ENCODE measurements around the gene AMTN. TPM values are rescaled to one million over a fixed set of nuclear protein-coding genes. Genes with fewer than 3 reads are reported as not detected.

AMTN gene
- total and polyA plus RNA-seq, 2 experiments from 2014 or later, result not detected

GRCh38 chr4:70577220-70577927 is 59.0 kb downstream of the AMTN start:
- Histone ChIP-seq H3K4me3 (no peak overlapping the region), H2AFZ (no peak overlapping the region), H3K27ac (no peak overlapping the region), H3K36me3 (ENCODE audit: low read depth) (no peaks in the 10 kb centered on the region), H3K9me3 (ENCODE audit: low read depth) (no peaks in the 10 kb centered on the region), H3K9ac (no peak overlapping the region), H3K9me2 (ENCODE audit: insufficient read depth) (no peaks in the 10 kb centered on the region), H3K79me2 (ENCODE audit: insufficient read depth) (no peaks in the 10 kb centered on the region), H3K4me1 (ENCODE audit: insufficient read depth) (no peaks in the 10 kb centered on the region), H3K4me2 (ENCODE audit: unreplicated experiment) (no peak overlapping the region), H4K20me1 (ENCODE audit: insufficient read depth) (no peaks in the 10 kb centered on the region), H3K27me3 (replicated peaks; ENCODE audit: insufficient read depth) (no peaks in the 10 kb centered on the region; the same call in 1 of the 2 replicates), H3F3A (ENCODE audit: insufficient read depth) (no peaks in the 10 kb centered on the region)
- 7% methylated on average over 6 of the region's 6 CpGs for WGBS, 2 experiments (ENCODE audit: low coverage in 1 of 2, low lambda C conversion rate in 2 of 2, missing lambda C conversion rate in 2 of 2)
- DNase-seq, result no peak
- in situ Hi-C loops (cut with MboI), result no loop called here
- TF ChIP-seq EZH2 (IDR thresholded peaks at IDR 0.05; ENCODE audit: insufficient read depth, poor library complexity, severe bottlenecking) (no peak), EZH2phosphoT487 (IDR thresholded peaks at IDR 0.05; ENCODE audit: insufficient read depth, low read depth) (no peak)

- Histone ChIP-seq H3K27me3 (replicated peaks; ENCODE audit: insufficient read depth) (no peaks in the 10 kb centered on the region), H4K20me1 (ENCODE audit: insufficient read depth) (no peaks in the 10 kb centered on the region), H3K36me3 (ENCODE audit: low read depth) (no peaks in the 10 kb centered on the region), H3K4me3 (no peak overlapping the region), H3K4me2 (ENCODE audit: unreplicated experiment) (no peak overlapping the region), H3K27ac (no peak overlapping the region), H3K4me1 (ENCODE audit: insufficient read depth) (no peaks in the 10 kb centered on the region), H3F3A (ENCODE audit: insufficient read depth) (no peaks in the 10 kb centered on the region), H3K9me2 (ENCODE audit: insufficient read depth) (no peaks in the 10 kb centered on the region), H2AFZ (no peak overlapping the region), H3K9ac (no peak overlapping the region), H3K9me3 (ENCODE audit: low read depth) (no peaks in the 10 kb centered on the region), H3K79me2 (ENCODE audit: insufficient read depth) (no peaks in the 10 kb centered on the region)
- in situ Hi-C loops (cut with MboI), result no loop called here
- no peak for TF ChIP-seq EZH2phosphoT487 (IDR thresholded peaks at IDR 0.05; ENCODE audit: insufficient read depth, low read depth)
- no peak for TF ChIP-seq EZH2 (IDR thresholded peaks at IDR 0.05; ENCODE audit: insufficient read depth, poor library complexity, severe bottlenecking)
- DNase-seq, result no peak
- 56 to 61% methylated on average over 2 of the region's 2 CpGs for WGBS, 2 experiments (ENCODE audit: low coverage in 1 of 2, low lambda C conversion rate in 2 of 2, missing lambda C conversion rate in 2 of 2)
Measured at GRCh38 chr4:70581980-70582379, 63.6 kb downstream of the AMTN start.

Other genes with a start within 250 kb of the AMTN start
- not detected in 2 replicates for gene CABS1, start 183.6 kb upstream of the AMTN start, total RNA-seq (2014; rRNA removed; shearing (Covaris generic))
- not detected in 2 replicates for gene CABS1, start 183.6 kb upstream of the AMTN start, polyA plus RNA-seq (2016; fragmentation: Nextera tagmentation; extraction: Ambion mirVana)
- not detected in 2 replicates for gene SMR3A, start 157.8 kb upstream of the AMTN start, total RNA-seq (2014; rRNA removed; shearing (Covaris generic))
- gene SMR3A, start 157.8 kb upstream of the AMTN start, polyA plus RNA-seq (2016; fragmentation: Nextera tagmentation; extraction: Ambion mirVana), result not detected in 2 replicates
- gene SMR3B, start 135.4 kb upstream of the AMTN start, total RNA-seq (2014; rRNA removed; shearing (Covaris generic)), result not detected in 2 replicates
- gene SMR3B, start 135.4 kb upstream of the AMTN start, polyA plus RNA-seq (2016; fragmentation: Nextera tagmentation; extraction: Ambion mirVana), result not detected in 2 replicates
- not detected in 2 replicates for gene OPRPN, start 120.6 kb upstream of the AMTN start, total RNA-seq (2014; rRNA removed; shearing (Covaris generic))
- gene OPRPN, start 120.6 kb upstream of the AMTN start, polyA plus RNA-seq (2016; fragmentation: Nextera tagmentation; extraction: Ambion mirVana), result not detected in 2 replicates
- gene MUC7, start 46.4 kb upstream of the AMTN start, total RNA-seq (2014; rRNA removed; shearing (Covaris generic)), result not detected in 2 replicates
- gene MUC7, start 46.4 kb upstream of the AMTN start, polyA plus RNA-seq (2016; fragmentation: Nextera tagmentation; extraction: Ambion mirVana), result not detected in 2 replicates
- not detected in 2 replicates for gene AMBN, start 73.7 kb downstream of the AMTN start, total RNA-seq (2014; rRNA removed; shearing (Covaris generic))
- not detected in 2 replicates for gene AMBN, start 73.7 kb downstream of the AMTN start, polyA plus RNA-seq (2016; fragmentation: Nextera tagmentation; extraction: Ambion mirVana)
- not detected in 2 replicates for gene ENAM, start 110.2 kb downstream of the AMTN start, total RNA-seq (2014; rRNA removed; shearing (Covaris generic))
- gene ENAM, start 110.2 kb downstream of the AMTN start, polyA plus RNA-seq (2016; fragmentation: Nextera tagmentation; extraction: Ambion mirVana), result not detected in 2 replicates
- gene JCHAIN, start 147.9 kb downstream of the AMTN start, total RNA-seq (2014; rRNA removed; shearing (Covaris generic)), result 2.3 and 3.0 TPM in 2 replicates
- gene JCHAIN, start 147.9 kb downstream of the AMTN start, polyA plus RNA-seq (2016; fragmentation: Nextera tagmentation; extraction: Ambion mirVana), result 4.7 and 4.9 TPM in 2 replicates
- 22.8 and 27.1 TPM in 2 replicates for gene UTP3, start 170.0 kb downstream of the AMTN start, total RNA-seq (2014; rRNA removed; shearing (Covaris generic))
- gene UTP3, start 170.0 kb downstream of the AMTN start, polyA plus RNA-seq (2016; fragmentation: Nextera tagmentation; extraction: Ambion mirVana), result 17.8 and 19.2 TPM in 2 replicates
- 24.0 and 36.2 TPM in 2 replicates for gene RUFY3, start 203.4 kb downstream of the AMTN start, total RNA-seq (2014; rRNA removed; shearing (Covaris generic))
- 12.9 and 13.5 TPM in 2 replicates for gene RUFY3, start 203.4 kb downstream of the AMTN start, polyA plus RNA-seq (2016; fragmentation: Nextera tagmentation; extraction: Ambion mirVana)